Measurements from ENCODE around the gene MRPS15.

The MRPS15 gene

GRCh38 chr1:36464605-36465393 is 615 bp upstream of the MRPS15 start:
- H3K9me3 ChIP-seq (ENCODE audit: low read length), result no peaks in the 10 kb centered on the region
- peak overlapping the region; percentile 62 for H3K4me3 ChIP-seq (ENCODE audit: low read length)
- peaks cover 23% of the 10 kb centered on the region for H3K36me3 ChIP-seq (ENCODE audit: insufficient read depth, low read length)
- peaks cover 4% of the 10 kb centered on the region for H3K4me1 ChIP-seq (ENCODE audit: insufficient read depth, low read length)
- H2AFZ ChIP-seq (ENCODE audit: low read depth, low read length), result peak overlapping the region; percentile 47
- H3K27me3 ChIP-seq (ENCODE audit: insufficient read depth, low read length), result no peaks in the 10 kb centered on the region

GRCh38 chr1:36463463-36463802 is 751 bp downstream of the MRPS15 start:
- H2AFZ ChIP-seq (ENCODE audit: low read depth, low read length), result peak overlapping the region; percentile 20
- peaks cover 35% of the 10 kb centered on the region for H3K36me3 ChIP-seq (ENCODE audit: insufficient read depth, low read length)
- H3K4me3 ChIP-seq (ENCODE audit: low read length), result peak overlapping the region; percentile 62
- no peaks in the 10 kb centered on the region for H3K27me3 ChIP-seq (ENCODE audit: insufficient read depth, low read length)
- peaks cover 4% of the 10 kb centered on the region for H3K4me1 ChIP-seq (ENCODE audit: insufficient read depth, low read length)
- H3K9me3 ChIP-seq (ENCODE audit: low read length), result no peaks in the 10 kb centered on the region

GRCh38 chr1:36458910-36459309 is 5.3 kb downstream of the MRPS15 start:
- Histone ChIP-seq H3K36me3 (ENCODE audit: insufficient read depth, low read length) (peaks cover 67% of the 10 kb centered on the region), H3K4me1 (ENCODE audit: insufficient read depth, low read length) (peaks cover 4% of the 10 kb centered on the region), H3K9me3 (ENCODE audit: low read length) (no peaks in the 10 kb centered on the region), H2AFZ (ENCODE audit: low read depth, low read length) (no peak overlapping the region), H3K27me3 (ENCODE audit: insufficient read depth, low read length) (no peaks in the 10 kb centered on the region), H3K4me3 (ENCODE audit: low read length) (no peak overlapping the region)

- Histone ChIP-seq H3K36me3 (ENCODE audit: insufficient read depth, low read length) (peaks cover 67% of the 10 kb centered on the region), H3K27me3 (ENCODE audit: insufficient read depth, low read length) (no peaks in the 10 kb centered on the region), H3K4me1 (ENCODE audit: insufficient read depth, low read length) (no peaks in the 10 kb centered on the region), H3K4me3 (ENCODE audit: low read length) (no peak overlapping the region), H2AFZ (ENCODE audit: low read depth, low read length) (no peak overlapping the region), H3K9me3 (ENCODE audit: low read length) (no peaks in the 10 kb centered on the region)
Measured at GRCh38 chr1:36457691-36458090, 6.5 kb downstream of the MRPS15 start.

- Histone ChIP-seq H3K4me1 (ENCODE audit: insufficient read depth, low read length) (no peaks in the 10 kb centered on the region), H3K27me3 (ENCODE audit: insufficient read depth, low read length) (no peaks in the 10 kb centered on the region), H3K36me3 (ENCODE audit: insufficient read depth, low read length) (peaks cover 58% of the 10 kb centered on the region), H3K4me3 (ENCODE audit: low read length) (no peak overlapping the region), H2AFZ (ENCODE audit: low read depth, low read length) (no peak overlapping the region), H3K9me3 (ENCODE audit: low read length) (no peaks in the 10 kb centered on the region)
Measured at GRCh38 chr1:36456391-36456928, 7.7 kb downstream of the MRPS15 start.

- Histone ChIP-seq H2AFZ (ENCODE audit: low read depth, low read length) (no peak overlapping the region), H3K27me3 (ENCODE audit: insufficient read depth, low read length) (no peaks in the 10 kb centered on the region), H3K9me3 (ENCODE audit: low read length) (no peaks in the 10 kb centered on the region), H3K4me3 (ENCODE audit: low read length) (no peak overlapping the region), H3K36me3 (ENCODE audit: insufficient read depth, low read length) (peaks cover 47% of the 10 kb centered on the region), H3K4me1 (ENCODE audit: insufficient read depth, low read length) (no peaks in the 10 kb centered on the region)
Measured at GRCh38 chr1:36455386-36455785, 8.8 kb downstream of the MRPS15 start.

- H3K4me3 ChIP-seq (ENCODE audit: low read length), result no peak overlapping the region
- H2AFZ ChIP-seq (ENCODE audit: low read depth, low read length), result no peak overlapping the region
- H3K27me3 ChIP-seq (ENCODE audit: insufficient read depth, low read length), result no peaks in the 10 kb centered on the region
- H3K36me3 ChIP-seq (ENCODE audit: insufficient read depth, low read length), result peaks cover 35% of the 10 kb centered on the region
- peaks cover 7% of the 10 kb centered on the region for H3K4me1 ChIP-seq (ENCODE audit: insufficient read depth, low read length)
- no peaks in the 10 kb centered on the region for H3K9me3 ChIP-seq (ENCODE audit: low read length)
Measured at GRCh38 chr1:36453600-36454388, 10.4 kb downstream of the MRPS15 start.

- H3K9me3 ChIP-seq (ENCODE audit: low read length), result no peaks in the 10 kb centered on the region
- no peaks in the 10 kb centered on the region for H3K27me3 ChIP-seq (ENCODE audit: insufficient read depth, low read length)
- peaks cover 32% of the 10 kb centered on the region for H3K36me3 ChIP-seq (ENCODE audit: insufficient read depth, low read length)
- H3K4me3 ChIP-seq (ENCODE audit: low read length), result no peak overlapping the region
- H3K4me1 ChIP-seq (ENCODE audit: insufficient read depth, low read length), result peaks cover 12% of the 10 kb centered on the region
- no peak overlapping the region for H2AFZ ChIP-seq (ENCODE audit: low read depth, low read length)
Measured at GRCh38 chr1:36453051-36453450, 11.1 kb downstream of the MRPS15 start.

- no peaks in the 10 kb centered on the region for H3K9me3 ChIP-seq (ENCODE audit: low read length)
- peaks cover 17% of the 10 kb centered on the region for H3K36me3 ChIP-seq (ENCODE audit: insufficient read depth, low read length)
- peak overlapping the region; percentile 76 for H3K4me3 ChIP-seq (ENCODE audit: low read length)
- H3K27me3 ChIP-seq (ENCODE audit: insufficient read depth, low read length), result no peaks in the 10 kb centered on the region
- peaks cover 12% of the 10 kb centered on the region for H3K4me1 ChIP-seq (ENCODE audit: insufficient read depth, low read length)
- peak overlapping the region; percentile 92 for H2AFZ ChIP-seq (ENCODE audit: low read depth, low read length)
Measured at GRCh38 chr1:36450919-36451305, 13.3 kb downstream of the MRPS15 start.

GRCh38 chr1:36450270-36450918 is 13.8 kb downstream of the MRPS15 start, which contains the start of gene OSCP1:
Gene OSCP1, minus strand, starts transcription at chr1:36450451. Its CDS starts 82 bp downstream, at chr1:36450369.
- H3K27me3 ChIP-seq (ENCODE audit: insufficient read depth, low read length), result no peaks in the 10 kb centered on the region
- H3K9me3 ChIP-seq (ENCODE audit: low read length), result no peaks in the 10 kb centered on the region
- peaks cover 12% of the 10 kb centered on the region for H3K36me3 ChIP-seq (ENCODE audit: insufficient read depth, low read length)
- peaks cover 12% of the 10 kb centered on the region for H3K4me1 ChIP-seq (ENCODE audit: insufficient read depth, low read length)
- peak within 1 kb of the TSS; percentile 76 for H3K4me3 ChIP-seq (ENCODE audit: low read length)
- peak within 1 kb of the TSS; percentile 92 for H2AFZ ChIP-seq (ENCODE audit: low read depth, low read length)

- no peaks in the 10 kb centered on the region for H3K9me3 ChIP-seq (ENCODE audit: low read length)
- H2AFZ ChIP-seq (ENCODE audit: low read depth, low read length), result no peak overlapping the region
- no peak overlapping the region for H3K4me3 ChIP-seq (ENCODE audit: low read length)
- H3K4me1 ChIP-seq (ENCODE audit: insufficient read depth, low read length), result peaks cover 22% of the 10 kb centered on the region
- no peaks in the 10 kb centered on the region for H3K27me3 ChIP-seq (ENCODE audit: insufficient read depth, low read length)
- H3K36me3 ChIP-seq (ENCODE audit: insufficient read depth, low read length), result no peaks in the 10 kb centered on the region
Measured at GRCh38 chr1:36448530-36449056, 15.6 kb downstream of the MRPS15 start.

GRCh38 chr1:36447450-36447849 is 16.7 kb downstream of the MRPS15 start:
- H2AFZ ChIP-seq (ENCODE audit: low read depth, low read length), result no peak overlapping the region
- H3K9me3 ChIP-seq (ENCODE audit: low read length), result no peaks in the 10 kb centered on the region
- H3K4me1 ChIP-seq (ENCODE audit: insufficient read depth, low read length), result peaks cover 22% of the 10 kb centered on the region
- H3K4me3 ChIP-seq (ENCODE audit: low read length), result no peak overlapping the region
- H3K27me3 ChIP-seq (ENCODE audit: insufficient read depth, low read length), result no peaks in the 10 kb centered on the region
- no peaks in the 10 kb centered on the region for H3K36me3 ChIP-seq (ENCODE audit: insufficient read depth, low read length)

Data from neuron (in vitro differentiated cells).